Mesothelial cell of epicardium (in vitro differentiated cells): Measurements from ENCODE around the gene CFAP299. TPM values are rescaled to one million over a fixed set of nuclear protein-coding genes. Genes with fewer than 3 reads are reported as not detected.
A peak's percentile ranks its signal among the peaks of the same experiment; 100 is the strongest.

Source experiments
- DNase-seq, 2 experiments: peaks; one replicate each; pipeline ENCODE4 v3.0.0; 2021; ENCODE audit warnings: low spot score in 2 of 2; ENCODE audit not compliant: unreplicated experiment in 2 of 2
- H3K27ac Mint-ChIP-seq: 2 replicates; pipeline ENCODE4 v1.8.0; 2021; ENCODE audit warnings: mixed read lengths
- H3K27me3 Mint-ChIP-seq: 2 replicates; pipeline ENCODE4 v1.8.0; 2021; ENCODE audit warnings: low read depth, mixed read lengths
- H3K36me3 Mint-ChIP-seq: 2 replicates; pipeline ENCODE4 v1.8.0; 2021; ENCODE audit warnings: mixed read lengths
- H3K4me1 Mint-ChIP-seq: 2 replicates; pipeline ENCODE4 v1.8.0; 2021; ENCODE audit warnings: mixed read lengths
- H3K4me3 Mint-ChIP-seq: 2 replicates; pipeline ENCODE4 v1.8.0; 2021; ENCODE audit warnings: mild to moderate bottlenecking, moderate library complexity, mixed read lengths
- H3K9me3 Mint-ChIP-seq: 2 replicates; pipeline ENCODE4 v1.8.0; 2021; ENCODE audit warnings: mixed read lengths
- total RNA-seq: library from RNA; stranded (reverse); gene quantifications from 3 replicates; pipeline ENCODE4 v1.2.1, GENCODE V29; 2021
- TF ChIP-seq, protein P1 (sequence below): fragments of 200-600 bp; sonication (generic); IDR thresholded peaks from one replicate; pipeline ENCODE4 v1.5.0; 2021; ENCODE audit warnings: antibody characterized with exemption; ENCODE audit not compliant: unreplicated experiment

CFAP299 gene
- total RNA-seq, 1 donor from 2014 or later = 0.22 TPM

DNA sequence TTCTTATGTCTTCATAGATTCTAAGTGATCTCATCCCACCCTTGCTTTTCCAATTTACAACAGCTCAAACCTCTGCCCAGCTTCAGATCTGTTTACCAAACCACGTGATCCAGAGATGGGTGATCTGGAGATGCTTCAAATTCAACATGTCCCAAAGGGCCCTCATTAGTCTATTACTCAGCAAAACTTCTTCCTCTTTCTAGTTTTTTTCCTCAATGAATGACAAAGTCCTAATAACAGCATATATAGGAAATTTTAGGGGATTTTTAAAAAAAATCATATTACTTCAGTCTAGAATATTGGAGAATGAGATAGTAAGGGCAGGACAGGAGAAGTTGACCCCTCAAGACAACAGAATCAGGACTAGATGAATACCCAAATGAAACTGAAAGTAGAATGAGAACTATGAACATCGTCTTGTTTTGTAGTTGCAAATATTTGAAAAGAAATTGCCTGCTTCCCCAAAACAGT lies 127.1 kb downstream of the CFAP299 start:
- H3K27ac Mint-ChIP-seq = no peak overlapping the region
- peaks cover 7% of the 10 kb centered on the region for H3K4me1 Mint-ChIP-seq
- H3K4me3 Mint-ChIP-seq = no peak overlapping the region
- TF ChIP-seq, protein P1, sequence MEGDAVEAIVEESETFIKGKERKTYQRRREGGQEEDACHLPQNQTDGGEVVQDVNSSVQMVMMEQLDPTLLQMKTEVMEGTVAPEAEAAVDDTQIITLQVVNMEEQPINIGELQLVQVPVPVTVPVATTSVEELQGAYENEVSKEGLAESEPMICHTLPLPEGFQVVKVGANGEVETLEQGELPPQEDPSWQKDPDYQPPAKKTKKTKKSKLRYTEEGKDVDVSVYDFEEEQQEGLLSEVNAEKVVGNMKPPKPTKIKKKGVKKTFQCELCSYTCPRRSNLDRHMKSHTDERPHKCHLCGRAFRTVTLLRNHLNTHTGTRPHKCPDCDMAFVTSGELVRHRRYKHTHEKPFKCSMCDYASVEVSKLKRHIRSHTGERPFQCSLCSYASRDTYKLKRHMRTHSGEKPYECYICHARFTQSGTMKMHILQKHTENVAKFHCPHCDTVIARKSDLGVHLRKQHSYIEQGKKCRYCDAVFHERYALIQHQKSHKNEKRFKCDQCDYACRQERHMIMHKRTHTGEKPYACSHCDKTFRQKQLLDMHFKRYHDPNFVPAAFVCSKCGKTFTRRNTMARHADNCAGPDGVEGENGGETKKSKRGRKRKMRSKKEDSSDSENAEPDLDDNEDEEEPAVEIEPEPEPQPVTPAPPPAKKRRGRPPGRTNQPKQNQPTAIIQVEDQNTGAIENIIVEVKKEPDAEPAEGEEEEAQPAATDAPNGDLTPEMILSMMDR = no peak
- DNase-seq = no peak
- H3K27me3 Mint-ChIP-seq = no peaks in the 10 kb centered on the region
- H3K9me3 Mint-ChIP-seq = peaks cover 6% of the 10 kb centered on the region
- no peaks in the 10 kb centered on the region for H3K36me3 Mint-ChIP-seq

GRCh38 chr4:80463509-80463908 lies 128.0 kb downstream of the CFAP299 start:
- Mint-ChIP-seq H3K36me3 (no peaks in the 10 kb centered on the region), H3K4me1 (peaks cover 7% of the 10 kb centered on the region), H3K9me3 (peaks cover 6% of the 10 kb centered on the region), H3K27ac (no peak overlapping the region), H3K27me3 (no peaks in the 10 kb centered on the region), H3K4me3 (no peak overlapping the region)
- TF ChIP-seq, protein P1 = no peak
- no peak for DNase-seq

DNA sequence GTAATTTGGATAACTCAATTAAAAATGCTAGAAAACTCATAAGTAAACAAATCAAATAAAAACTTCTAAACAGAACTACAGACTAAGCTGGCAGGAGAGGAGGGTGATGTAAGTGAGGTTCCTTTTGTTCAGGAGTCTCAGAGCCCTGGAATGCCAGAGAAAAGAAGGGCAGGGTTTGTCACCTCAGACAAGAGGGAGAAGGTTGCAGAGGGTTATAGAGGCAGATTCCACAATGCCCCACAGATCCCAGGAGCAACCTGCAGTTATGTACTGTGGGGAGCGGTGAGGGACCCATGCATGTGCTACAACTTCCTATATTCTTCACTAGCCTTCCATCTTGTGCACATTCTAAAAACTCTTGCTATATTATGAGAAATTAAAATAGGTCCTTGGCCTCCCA lies 129.7 kb downstream of the CFAP299 start:
- TF ChIP-seq, protein P1 = no peak
- H3K4me1 Mint-ChIP-seq = peaks cover 7% of the 10 kb centered on the region
- DNase-seq = no peak
- H3K9me3 Mint-ChIP-seq = peaks cover 6% of the 10 kb centered on the region
- H3K36me3 Mint-ChIP-seq = no peaks in the 10 kb centered on the region
- no peaks in the 10 kb centered on the region for H3K27me3 Mint-ChIP-seq
- no peak overlapping the region for H3K27ac Mint-ChIP-seq
- no peak overlapping the region for H3K4me3 Mint-ChIP-seq

DNA sequence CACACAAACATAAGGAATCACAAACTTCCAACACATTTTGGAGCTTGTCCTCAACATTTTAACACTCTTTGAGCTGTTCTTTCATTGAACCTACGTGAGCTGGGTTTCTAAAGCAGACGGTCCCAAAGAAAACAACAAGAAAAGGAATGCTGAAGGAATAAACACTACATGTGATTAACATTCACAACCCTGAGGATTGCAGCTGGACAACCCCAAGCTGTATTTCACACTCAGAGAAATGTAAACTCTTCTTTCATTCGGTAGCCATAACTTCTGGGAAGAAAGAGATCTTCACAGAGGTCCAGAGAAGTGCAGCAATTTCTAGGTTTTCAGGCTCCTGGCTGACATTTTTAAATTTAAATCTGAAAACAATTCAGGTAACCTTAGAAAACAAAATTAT lies 130.2 kb downstream of the CFAP299 start:
- TF ChIP-seq, protein P1 = no peak

DNA sequence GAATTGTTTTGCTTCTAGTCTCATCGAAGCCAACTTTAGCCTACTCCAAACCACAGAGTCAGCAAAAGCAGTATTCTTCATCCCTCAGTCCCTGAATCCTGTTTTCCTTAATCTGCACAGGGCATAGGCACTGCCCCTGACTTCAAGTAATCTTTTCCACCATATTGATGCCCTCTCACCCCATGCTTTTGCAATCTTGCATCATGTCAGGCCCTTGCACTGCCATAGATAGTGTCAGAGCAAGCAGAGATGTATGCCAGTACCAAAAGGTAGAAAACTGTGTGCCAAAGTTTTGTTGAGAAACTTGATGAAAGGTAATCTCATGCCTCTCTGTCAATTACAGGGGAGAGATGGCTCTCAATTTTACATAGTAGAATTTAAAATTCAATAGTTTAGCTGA lies 131.1 kb downstream of the CFAP299 start:
- TF ChIP-seq, protein P1 = no peak
- H3K36me3 Mint-ChIP-seq = no peaks in the 10 kb centered on the region
- H3K27me3 Mint-ChIP-seq = no peaks in the 10 kb centered on the region
- no peak overlapping the region for H3K27ac Mint-ChIP-seq
- DNase-seq = no peak
- no peak overlapping the region for H3K4me3 Mint-ChIP-seq
- peaks cover 5% of the 10 kb centered on the region for H3K4me1 Mint-ChIP-seq
- peaks cover 6% of the 10 kb centered on the region for H3K9me3 Mint-ChIP-seq

More for the DNA sequence above, 130.2 kb downstream of the CFAP299 start:
- H3K4me3 Mint-ChIP-seq = no peak overlapping the region
- DNase-seq = no peak
- peaks cover 7% of the 10 kb centered on the region for H3K4me1 Mint-ChIP-seq
- H3K27me3 Mint-ChIP-seq = no peaks in the 10 kb centered on the region
- peaks cover 6% of the 10 kb centered on the region for H3K9me3 Mint-ChIP-seq
- no peaks in the 10 kb centered on the region for H3K36me3 Mint-ChIP-seq
- H3K27ac Mint-ChIP-seq = no peak overlapping the region

DNA sequence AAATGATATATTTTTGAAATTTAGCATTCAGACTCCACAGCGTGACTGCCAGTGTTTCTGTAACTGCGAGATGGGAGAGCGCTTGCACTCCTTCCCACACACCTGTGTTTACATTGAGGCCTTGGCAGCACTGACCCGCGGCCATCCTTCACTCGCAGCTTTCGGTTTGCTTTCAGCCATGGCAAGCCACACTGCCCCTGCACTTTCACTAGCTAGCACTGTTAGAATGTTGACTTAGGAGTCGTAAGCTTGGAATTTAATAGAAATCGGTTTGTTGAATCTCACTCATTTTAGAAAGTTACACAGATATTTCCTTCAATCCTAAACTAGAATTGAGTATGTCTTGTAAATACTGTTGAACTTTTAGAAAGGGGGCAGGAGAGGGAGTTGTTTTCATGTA lies 136.2 kb downstream of the CFAP299 start:
- Mint-ChIP-seq H3K36me3 (no peaks in the 10 kb centered on the region), H3K4me3 (no peak overlapping the region), H3K4me1 (peaks cover 7% of the 10 kb centered on the region), H3K9me3 (no peaks in the 10 kb centered on the region), H3K27ac (peak overlapping the region; percentile 49), H3K27me3 (no peaks in the 10 kb centered on the region)
- no peak for DNase-seq
- TF ChIP-seq, protein P1 = no peak
